HG03139 (cell line): ENCODE data around the gene CFC1.
"Not testable (repeated sequence)": the region's sequence is repeated elsewhere in the genome, so short reads cannot be mapped to it uniquely, and the experiment has no call there.

Source experiments
- ATAC-seq: cut with Tn5 transposase; IDR thresholded peaks from one replicate; pipeline ENCODE4 v1.9.1; 2021; ENCODE audit not compliant: unreplicated experiment

The CFC1 gene

GRCh38 chr2:130599393-130599792 lies at the start of gene CFC1:
Gene CFC1, minus strand, starts transcription at chr2:130599575. Its CDS starts 288 bp downstream, at chr2:130599287.
- not testable (repeated sequence) for ATAC-seq

DNA sequence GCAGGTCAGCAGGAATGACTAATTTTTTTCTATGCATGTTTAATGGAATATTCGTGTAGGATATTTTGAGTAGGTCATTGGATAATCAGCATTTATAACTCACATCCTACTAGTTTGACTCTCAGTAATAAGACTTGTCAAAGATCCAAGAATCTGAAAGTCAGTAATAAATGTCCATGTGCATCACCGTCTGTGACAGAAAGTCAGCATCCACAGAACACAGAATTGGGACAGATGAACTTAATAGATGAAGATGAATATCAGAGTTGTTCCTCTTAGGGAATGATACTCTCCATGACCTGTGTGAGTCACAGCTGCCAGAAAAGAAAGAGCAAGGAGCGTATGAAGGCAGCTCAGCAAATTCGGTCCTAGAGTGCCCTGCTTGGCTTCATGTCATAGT lies 42.3 kb upstream of the CFC1 start:
- not testable (repeated sequence) for ATAC-seq

DNA sequence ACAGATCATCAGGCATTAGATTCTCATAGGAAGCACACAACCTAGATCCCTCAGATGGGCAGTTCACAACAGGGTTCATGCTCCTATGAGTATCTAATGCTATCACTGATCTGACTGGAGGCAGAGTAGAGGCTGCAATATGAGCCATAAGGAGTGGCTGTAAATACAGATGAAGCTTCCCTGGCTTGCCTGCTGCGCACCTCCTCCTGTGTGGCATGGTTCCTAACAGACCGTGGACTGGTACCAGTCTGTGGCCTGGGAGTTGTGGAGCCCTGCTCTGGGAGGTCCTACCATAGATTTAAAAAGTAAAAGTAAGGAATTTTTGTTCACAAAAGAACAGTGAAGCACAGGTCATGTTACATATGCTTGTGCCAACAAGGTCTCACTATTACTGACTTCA lies 39.6 kb upstream of the CFC1 start:
- ATAC-seq: not testable (repeated sequence)

GRCh38 chr2:130628784-130629475 lies 29.6 kb upstream of the CFC1 start:
- not testable (repeated sequence) for ATAC-seq

GRCh38 chr2:130611140-130611539 lies 11.8 kb upstream of the CFC1 start, which contains the start of gene POTEJ:
Gene POTEJ, plus strand, starts transcription at chr2:130611440. Its CDS starts 93 bp downstream, at chr2:130611533.
- ATAC-seq: not testable (repeated sequence)

- not testable (repeated sequence) for ATAC-seq
These were observed 11.1 kb upstream of the CFC1 start for GRCh38 chr2:130610486-130610885.

DNA sequence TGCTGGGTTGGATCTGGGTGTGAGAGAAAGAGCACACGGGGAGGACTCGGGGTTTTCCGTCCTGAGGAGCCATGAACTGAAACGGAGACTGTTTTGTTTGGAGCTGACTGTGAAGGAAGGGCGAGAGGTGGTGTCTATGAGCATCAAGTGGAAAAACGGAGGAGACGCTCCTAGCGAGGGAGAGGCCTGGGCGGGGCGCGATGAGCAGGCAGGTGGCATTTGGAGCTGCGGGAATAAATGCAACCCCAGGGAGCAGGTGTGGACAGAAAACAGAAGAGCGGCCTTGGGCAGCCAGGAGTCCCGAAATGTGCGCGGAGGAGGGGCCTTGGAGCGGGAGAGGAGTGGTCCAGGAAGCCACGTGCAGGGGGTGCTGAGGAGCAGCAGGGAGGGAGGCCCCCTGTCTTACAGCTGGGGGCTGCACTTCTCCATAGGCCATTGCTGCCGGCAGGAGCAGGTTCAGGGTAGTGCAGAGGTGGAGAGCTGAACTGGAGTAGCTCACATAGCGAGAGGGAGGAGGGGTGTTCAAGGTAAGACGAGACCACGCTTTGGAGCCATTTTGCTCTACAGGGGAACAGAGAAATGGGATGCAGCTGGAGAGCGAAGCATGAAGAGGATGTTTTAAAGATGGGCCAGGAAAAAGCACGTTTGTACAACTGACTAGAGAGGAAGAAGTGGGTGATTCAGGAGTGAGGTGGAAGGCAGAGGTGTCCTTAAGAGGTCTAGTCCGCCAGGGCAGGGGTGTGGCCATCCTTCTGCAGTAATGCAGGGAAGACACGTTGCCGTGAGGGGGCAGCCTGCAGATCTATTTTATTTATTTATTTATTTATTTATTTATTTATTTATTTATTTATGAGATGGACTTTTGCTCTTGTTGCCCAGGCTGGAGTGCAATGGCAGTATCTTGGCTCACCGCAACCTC lies 9.9 kb upstream of the CFC1 start:
- ATAC-seq: not testable (repeated sequence)

DNA sequence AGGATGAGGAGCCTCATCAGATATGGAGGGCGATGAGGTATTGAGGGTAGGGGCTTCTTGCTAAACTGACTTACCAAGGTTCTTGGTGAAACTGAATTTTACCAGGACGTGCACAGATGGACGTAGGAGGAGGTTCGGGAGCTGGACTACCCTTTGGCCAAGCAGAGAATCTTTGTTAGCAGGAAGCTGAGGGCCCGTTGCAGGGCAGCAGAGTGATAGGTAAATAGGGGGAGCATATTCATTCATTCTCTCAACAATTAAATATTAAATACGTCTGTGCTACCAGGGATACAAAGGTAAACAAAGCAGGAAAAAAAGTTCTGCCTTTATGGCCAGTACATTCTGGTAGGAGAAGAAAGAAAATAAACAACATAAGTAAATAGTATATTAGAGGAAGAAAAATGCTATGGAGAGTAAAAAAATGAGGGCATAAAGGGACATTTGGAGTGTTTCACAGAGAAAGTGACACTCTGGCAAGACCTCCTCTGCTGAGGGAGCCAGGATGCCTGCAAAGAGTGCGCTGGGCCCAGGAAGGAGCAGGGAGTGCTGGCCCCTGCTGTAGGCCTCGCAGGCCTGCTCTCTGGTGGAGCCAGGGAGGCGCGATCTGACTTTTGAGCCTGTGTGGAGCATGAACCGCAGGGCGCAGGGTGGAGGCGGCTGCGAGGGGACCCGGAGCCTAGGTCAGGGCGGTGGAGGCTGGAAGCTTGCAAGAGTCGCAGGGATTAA lies 9.1 kb upstream of the CFC1 start:
- ATAC-seq: not testable (repeated sequence)

GRCh38 chr2:130601648-130602302 lies 2.4 kb upstream of the CFC1 start:
- ATAC-seq: not testable (repeated sequence)

DNA sequence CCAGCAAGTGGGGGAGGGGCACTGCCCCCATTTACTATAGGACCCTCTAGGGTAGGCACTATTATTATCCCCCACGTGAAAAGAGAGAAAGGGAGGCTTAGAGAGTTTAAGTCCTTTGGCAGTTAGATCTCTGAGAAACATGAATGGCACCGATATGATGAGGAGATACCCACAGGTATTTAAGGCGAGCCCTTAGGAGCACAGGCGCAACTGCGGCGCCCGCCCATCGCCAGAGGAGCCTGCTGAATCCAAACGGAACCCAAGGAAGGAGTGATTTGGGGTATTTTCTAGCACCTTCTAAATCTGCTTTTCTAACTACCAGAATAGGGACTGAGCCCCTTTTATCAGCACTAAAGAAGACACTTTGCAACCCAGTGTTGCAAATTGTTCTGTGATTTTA lies 551 bp upstream of the CFC1 start:
- not testable (repeated sequence) for ATAC-seq

GRCh38 chr2:130598463-130598862 lies 912 bp downstream of the CFC1 start:
- not testable (repeated sequence) for ATAC-seq

DNA sequence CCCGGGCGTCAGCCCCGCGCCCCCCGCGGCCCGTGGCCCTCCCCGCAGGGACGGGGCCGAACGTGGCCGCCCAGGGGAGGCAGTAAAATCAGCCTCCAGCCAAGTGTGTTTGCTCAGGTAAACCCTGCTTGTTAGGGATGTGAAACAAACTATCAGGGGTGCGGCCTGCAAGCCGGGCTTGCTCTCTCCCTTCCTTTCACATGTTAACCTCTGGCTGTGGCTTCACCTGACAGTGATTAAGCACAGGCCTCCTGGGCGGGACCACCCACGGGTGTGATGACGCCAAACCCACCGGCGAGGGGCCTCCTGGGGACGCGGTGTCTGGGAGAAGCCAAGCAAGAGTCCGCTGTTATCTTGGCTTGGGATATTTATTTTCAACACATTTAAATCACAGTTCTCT lies 1.4 kb downstream of the CFC1 start:
- not testable (repeated sequence) for ATAC-seq

DNA sequence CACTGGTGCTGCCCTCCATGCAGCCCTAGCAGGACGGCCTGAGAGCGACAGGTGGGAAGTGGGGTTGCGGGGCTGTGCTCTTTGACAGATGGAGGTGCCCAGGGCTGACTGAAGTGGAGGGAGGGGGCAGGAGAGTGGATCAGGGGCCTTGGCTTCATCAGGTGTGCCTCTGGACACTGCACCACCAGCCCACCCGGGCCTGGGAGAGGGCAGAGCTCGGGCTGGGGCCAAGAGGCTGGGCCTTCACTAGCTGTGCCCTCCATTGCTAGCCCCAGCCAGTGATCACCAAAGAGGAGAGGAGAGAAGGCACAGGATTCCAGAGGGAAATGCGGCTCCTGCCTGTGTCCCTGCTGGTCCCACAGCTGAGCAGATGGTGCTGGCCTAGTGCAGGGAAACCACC lies 2.6 kb downstream of the CFC1 start:
- not testable (repeated sequence) for ATAC-seq

DNA sequence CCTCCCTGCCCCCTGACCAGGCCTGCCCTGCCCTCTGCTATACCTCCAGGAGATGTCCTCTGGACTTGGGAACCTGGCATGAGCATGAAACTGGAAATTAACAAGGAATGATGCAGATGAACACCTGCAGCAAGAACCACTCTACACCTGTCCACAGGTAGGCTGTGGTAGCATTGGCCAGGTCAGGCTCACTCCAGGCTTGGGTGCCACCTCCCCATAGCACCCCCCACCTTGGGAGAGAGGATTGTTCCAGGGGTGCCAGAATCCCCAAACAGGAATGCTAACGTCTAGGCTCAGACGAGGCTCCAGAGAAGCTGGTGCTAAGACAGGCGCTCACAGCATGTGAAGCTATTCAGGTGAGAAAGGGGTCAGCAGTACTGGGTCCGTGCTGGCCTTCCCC lies 5.4 kb downstream of the CFC1 start:
- ATAC-seq: not testable (repeated sequence)

DNA sequence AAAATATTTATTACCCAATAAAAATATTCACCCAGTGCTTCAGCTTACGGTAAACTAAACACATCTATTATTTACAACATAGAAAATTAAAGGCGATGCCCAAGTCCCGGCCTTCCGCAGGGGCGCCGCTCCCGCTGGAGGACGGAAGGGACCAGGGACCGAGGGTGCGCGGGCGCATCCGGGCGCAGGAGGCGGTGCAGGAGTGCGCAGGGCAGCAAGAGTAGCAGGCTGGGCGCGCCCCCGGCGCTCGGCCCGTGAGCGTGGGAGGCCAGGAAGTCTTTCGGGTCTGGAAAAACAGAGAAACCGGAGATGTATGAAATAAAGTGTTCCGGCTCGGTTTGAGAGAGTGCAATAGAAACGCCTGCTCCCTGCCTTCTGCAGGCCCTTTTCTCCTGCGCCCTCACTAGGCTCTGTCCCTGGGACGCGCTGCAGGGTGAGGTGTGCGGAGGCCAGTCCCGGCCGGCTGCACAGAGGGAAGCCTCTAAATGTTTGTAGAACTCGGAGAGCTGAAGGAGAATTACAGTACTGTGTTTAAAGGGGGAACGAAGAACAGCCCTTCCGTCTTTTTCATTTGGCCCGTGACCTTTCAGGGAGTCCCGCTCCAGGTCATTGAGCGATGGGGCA lies 6.5 kb downstream of the CFC1 start:
- not testable (repeated sequence) for ATAC-seq

GRCh38 chr2:130590842-130591359 lies 8.5 kb downstream of the CFC1 start:
- ATAC-seq: not testable (repeated sequence)

DNA sequence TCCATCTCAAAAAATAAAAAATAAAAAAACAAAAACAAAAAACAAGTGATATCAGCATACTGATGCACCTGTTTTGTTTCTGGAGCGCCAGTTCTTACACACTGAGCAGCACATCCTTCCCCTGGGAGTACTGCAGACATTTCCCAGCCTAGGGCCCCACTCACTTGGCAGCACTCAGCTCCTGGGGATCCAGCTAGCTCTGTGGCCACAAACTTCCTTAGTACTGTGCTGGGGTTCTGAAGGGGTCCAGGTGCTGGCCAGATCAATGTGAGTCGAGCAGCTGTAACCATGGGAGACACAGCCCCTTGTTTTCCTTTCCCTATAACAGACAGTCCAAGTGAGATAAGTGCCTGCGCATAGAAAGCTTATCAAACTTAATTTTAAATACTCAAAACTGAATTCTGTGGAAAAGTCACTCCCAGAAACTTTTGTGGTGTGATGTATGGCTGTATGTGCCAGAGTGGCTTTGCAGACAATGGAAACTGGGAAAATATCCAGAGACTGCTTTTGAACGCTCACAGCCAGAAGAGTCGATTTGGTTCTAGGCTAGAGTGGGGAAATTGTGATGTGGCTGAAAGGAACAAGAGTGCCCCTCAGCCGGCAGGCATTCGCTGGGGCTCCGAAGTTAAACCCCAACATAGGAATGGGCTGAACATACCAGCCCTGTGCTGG lies 9.1 kb downstream of the CFC1 start:
- not testable (repeated sequence) for ATAC-seq

GRCh38 chr2:130588688-130589458 lies 10.5 kb downstream of the CFC1 start:
- ATAC-seq: peak; percentile 47

DNA sequence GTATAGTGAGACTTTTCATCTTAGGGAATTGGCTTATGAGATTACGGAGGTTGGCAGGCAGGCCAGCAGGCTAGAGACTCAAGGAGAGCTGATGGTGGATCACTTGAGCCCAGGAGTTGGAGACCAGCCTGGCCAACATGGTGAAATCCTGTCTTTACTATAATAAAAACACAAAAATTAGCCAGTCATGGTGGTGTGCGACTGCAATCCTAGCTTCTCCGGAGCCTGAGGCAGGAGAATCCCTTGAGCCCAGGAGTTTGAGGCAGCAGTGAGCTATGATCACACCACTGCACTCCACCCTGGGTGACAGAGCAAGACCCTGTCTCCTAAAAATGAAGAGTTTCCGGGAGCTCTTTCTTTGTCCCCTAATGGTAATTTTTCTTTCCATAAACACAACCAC lies 14.6 kb downstream of the CFC1 start:
- ATAC-seq: not testable (repeated sequence)
